GM10266 (cell line): ENCODE measurements around the gene EPS8L1.
A peak's percentile ranks its signal among the peaks of the same experiment; 100 is the strongest.

Experiments
- DNase-seq: peaks from one replicate; pipeline ENCODE4 v3.0.0; 2012; ENCODE audit errors: extremely low spot score
- TF ChIP-seq, protein P1 (sequence below): IDR thresholded peaks from 2 replicates; pipeline ENCODE4 v1.5.1; 2012; ENCODE audit warnings: mild to moderate bottlenecking, low read depth; ENCODE audit not compliant: control insufficient read depth, insufficient read depth; ENCODE audit errors: missing control alignments

Gene EPS8L1

DNA sequence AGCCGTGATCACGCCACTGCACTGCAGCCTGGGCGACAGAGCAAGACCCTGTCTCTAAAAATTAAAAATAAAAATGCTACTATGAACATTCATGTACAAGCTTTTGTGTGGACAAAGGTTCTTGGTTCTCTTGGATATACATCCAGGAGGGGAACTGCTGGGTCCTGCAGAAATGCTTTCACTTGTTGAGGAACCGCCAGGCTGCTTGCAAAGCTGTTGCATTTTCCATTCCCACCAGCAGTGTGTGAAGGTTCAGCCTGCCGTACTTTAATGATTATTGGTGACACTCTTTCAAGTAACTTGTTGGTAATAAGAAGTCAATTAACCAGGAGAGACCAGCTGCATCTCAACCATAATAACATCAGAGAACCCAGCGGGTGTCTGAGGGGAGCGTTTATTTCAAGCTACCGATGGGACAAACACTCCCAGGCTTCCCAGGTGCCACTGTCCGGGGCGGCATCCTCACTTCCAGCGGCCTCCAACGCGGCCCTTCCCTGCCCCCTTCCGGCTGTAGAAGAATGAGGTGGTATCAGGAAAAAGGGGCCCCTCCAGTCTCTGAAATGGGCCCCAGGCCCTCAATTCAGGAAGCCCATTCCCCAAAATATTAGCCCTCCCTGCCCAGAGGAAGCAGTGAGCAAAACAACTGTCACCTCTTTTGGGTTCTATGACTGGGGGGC lies 56.9 kb downstream of the EPS8L1 start:
- TF ChIP-seq, protein P1, sequence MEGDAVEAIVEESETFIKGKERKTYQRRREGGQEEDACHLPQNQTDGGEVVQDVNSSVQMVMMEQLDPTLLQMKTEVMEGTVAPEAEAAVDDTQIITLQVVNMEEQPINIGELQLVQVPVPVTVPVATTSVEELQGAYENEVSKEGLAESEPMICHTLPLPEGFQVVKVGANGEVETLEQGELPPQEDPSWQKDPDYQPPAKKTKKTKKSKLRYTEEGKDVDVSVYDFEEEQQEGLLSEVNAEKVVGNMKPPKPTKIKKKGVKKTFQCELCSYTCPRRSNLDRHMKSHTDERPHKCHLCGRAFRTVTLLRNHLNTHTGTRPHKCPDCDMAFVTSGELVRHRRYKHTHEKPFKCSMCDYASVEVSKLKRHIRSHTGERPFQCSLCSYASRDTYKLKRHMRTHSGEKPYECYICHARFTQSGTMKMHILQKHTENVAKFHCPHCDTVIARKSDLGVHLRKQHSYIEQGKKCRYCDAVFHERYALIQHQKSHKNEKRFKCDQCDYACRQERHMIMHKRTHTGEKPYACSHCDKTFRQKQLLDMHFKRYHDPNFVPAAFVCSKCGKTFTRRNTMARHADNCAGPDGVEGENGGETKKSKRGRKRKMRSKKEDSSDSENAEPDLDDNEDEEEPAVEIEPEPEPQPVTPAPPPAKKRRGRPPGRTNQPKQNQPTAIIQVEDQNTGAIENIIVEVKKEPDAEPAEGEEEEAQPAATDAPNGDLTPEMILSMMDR, result peak; percentile 37
- DNase-seq, result no peak

DNA sequence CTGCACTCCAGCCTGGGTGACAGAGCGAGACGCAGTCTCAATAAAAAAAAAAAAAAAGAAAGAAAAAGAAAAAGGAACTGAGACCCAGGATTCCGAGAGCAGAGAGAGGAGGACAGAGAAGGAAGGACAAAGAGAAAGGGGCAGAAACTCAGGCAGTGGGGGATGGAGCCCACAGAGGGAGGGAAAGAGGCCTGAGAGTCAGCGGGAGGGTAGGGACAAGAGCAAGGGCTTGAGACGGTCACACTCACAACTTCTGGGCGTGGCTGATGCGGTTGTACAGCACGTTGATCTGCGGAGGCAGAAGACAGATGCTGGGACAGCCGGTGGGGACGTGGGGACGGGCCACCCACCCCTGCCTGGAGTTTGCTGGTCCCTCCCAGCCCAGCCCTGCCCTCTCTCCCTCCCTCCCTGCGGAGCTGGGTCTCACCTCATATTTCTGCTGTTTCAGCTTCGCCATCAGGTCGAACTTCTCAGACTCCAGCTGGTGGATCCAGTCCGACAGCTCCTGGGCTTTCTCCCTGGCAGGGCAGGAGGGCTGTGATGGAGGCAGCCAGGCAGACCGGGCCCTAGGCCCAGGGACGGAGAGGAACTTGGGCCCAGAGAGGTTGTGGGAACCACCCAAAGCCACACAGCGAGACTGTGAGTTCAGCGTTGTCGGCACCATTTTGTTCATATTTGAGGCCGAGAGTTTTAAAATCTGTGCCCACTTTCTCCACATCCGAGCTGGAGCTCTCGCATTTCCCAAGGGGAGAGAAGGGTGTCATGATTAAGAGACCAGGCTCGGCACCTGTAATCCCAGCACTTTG lies 58.2 kb downstream of the EPS8L1 start:
- DNase-seq, result no peak
- TF ChIP-seq, protein P1, result no peak

DNA sequence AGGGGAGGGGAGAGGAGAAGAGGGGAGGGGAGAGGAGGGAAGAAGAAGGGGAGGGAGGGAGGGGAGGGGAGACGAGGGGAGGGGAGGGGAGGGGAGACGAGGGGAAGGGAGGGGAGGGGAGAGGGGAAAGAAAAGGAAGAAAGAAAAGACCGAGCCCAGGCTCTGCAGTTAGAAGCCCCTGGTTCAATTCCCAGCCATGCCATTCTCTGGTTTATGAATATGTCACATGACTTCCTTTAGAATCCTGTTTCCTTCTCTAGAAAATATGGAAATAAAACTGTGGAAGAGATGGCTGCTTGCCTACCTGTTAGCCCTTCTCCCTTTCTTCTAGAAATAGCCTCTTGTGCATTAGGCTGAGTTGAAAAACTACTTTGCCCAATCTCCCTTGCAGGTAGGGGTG lies 59.1 kb downstream of the EPS8L1 start:
- DNase-seq, result no peak
- TF ChIP-seq, protein P1, result no peak

DNA sequence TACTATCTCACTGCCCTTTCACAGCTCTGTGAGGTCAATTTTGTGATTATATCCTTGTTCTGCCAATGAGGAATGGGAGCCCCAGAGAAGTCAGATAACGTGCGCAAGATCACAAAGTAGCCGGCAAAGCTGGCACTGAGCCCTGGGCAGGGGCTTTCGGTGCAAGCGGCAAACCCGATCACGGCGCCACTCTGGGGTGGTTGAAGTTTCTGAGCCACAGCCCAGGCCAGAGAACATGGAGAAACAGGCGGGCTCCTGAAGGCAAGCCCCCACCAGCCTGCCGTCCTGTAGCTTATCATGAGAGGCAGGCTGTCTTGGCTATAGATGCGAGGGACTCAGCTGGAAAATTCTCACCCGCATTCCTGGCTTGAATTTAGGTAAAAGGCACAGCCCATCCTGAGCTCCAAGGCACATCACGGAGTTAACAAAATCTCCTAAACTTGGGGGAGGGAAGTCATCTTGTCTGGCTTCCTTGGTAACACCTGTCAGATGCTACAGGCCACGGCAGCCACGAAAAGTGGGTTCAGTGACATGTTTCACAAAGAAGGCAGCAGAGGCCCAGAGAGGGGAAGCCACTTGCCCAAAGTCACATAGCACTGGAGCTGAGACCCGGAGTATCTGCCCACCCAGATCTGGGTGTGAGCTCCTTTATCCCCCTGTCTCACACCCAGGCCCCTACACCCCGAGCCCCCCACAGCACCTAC lies 60.9 kb downstream of the EPS8L1 start:
- no peak for DNase-seq
- TF ChIP-seq, protein P1, result no peak
